Left lung (tissue), 10 donors: ENCODE measurements around the gene TUBGCP3. TPM values are rescaled to one million over a fixed set of nuclear protein-coding genes. Genes with fewer than 3 reads are reported as not detected.
A peak's percentile ranks its signal among the peaks of the same experiment; 100 is the strongest.

Experiments used
- ATAC-seq: fragments of 200-7000 bp; cut with Tn5 transposase; one replicate; pipeline ENCODE4 v1.9.1; 2020; ENCODE audit warnings: moderate library complexity
- DNase-seq, 4 donors: peaks; one replicate each; pipeline ENCODE4 v3.0.0-alpha.2; 2013 to 2020
- H3K27ac ChIP-seq, 2 donors: fragments of 200-600 bp; sonication (generic) in 1 of 2; one replicate each; pipeline versions ENCODE4 v1.5.0 to v1.8.0; 2020 to 2021
- H3K27me3 ChIP-seq, 2 donors: fragments of 200-600 bp; sonication (generic) in 1 of 2; one replicate each; pipeline versions ENCODE4 v1.5.0 to v1.8.0; 2020 to 2021
- H3K36me3 ChIP-seq, 2 donors: fragments of 200-600 bp; sonication (generic) in 1 of 2; one replicate each; pipeline versions ENCODE4 v1.5.0 to v1.8.0; 2020 to 2021
- H3K4me1 ChIP-seq, 2 donors: fragments of 200-600 bp; one replicate each; pipeline ENCODE4 v1.8.0; 2021
- H3K4me3 ChIP-seq, 2 donors: fragments of 200-600 bp; sonication (generic) in 1 of 2; one replicate each; pipeline versions ENCODE4 v1.5.0 to v1.8.0; 2020 to 2021; ENCODE audit warnings: mild to moderate bottlenecking in 1 of 2
- H3K9me3 ChIP-seq, 2 donors: fragments of 200-600 bp; sonication (generic) in 1 of 2; one replicate each; pipeline versions ENCODE4 v1.5.0 to v1.8.0; 2020 to 2021
- CTCF ChIP-seq, 2 donors: fragments of 200-600 bp; sonication (generic) in 1 of 2; IDR thresholded peaks; one replicate each; pipeline versions ENCODE4 v1.5.0 to v1.8.0; 2021; ENCODE audit warnings: antibody characterized with exemption in 2 of 2
- intact Hi-C, 2 donors: fragments of 100-400 bp; cut with DNase I; formaldehyde crosslinking; loops; one replicate each; pipeline versions ENCODE4 v1.11.2 to v1.14.2; 2022
- polyA plus RNA-seq, 6 donors: library from polyadenylated mRNA; unstranded; fragments of 120-200 nt; gene quantifications; one replicate each; pipeline ENCODE4 v1.2.1, GENCODE V29; 2013; ENCODE audit not compliant: insufficient read length in 6 of 6
- total RNA-seq, 2 donors: library from RNA; stranded (reverse); fragmentation: NEBNext Ultra II Directional; extraction: Animal tissue kit (Norgen Biotek cat#: 25700); gene quantifications; one replicate each; pipeline ENCODE4 v1.2.1, GENCODE V29; 2021
- donor health status: DM: no; HTN: yes; CAD: no.
- donor health status: DM: no; HTN: no; CAD: no.

Gene TUBGCP3
- total and polyA plus RNA-seq, 8 donors = 26.8 to 42.7 (median 32.7) TPM

- peak in 1 of 4 donors; percentile 75 for DNase-seq
- H3K27me3 ChIP-seq = peaks cover 0 to 55% of the 10 kb centered on the region in 2 donors
- ATAC-seq = no peak
- no peaks in the 10 kb centered on the region for H3K4me1 ChIP-seq
- H3K9me3 ChIP-seq = no peaks in the 10 kb centered on the region
- H3K4me3 ChIP-seq = no peak overlapping the region
- no peak overlapping the region for H3K27ac ChIP-seq
- intact Hi-C loops = no loop called here
- TF ChIP-seq CTCF (IDR thresholded peaks at IDR 0.05) = no peak
- H3K36me3 ChIP-seq = no peaks in the 10 kb centered on the region
These were observed 136.2 kb downstream of the TUBGCP3 start for GRCh38 chr13:112451512-112452379.

- no peaks in the 10 kb centered on the region for H3K9me3 ChIP-seq
- peaks cover 0 to 56% of the 10 kb centered on the region in 2 donors for H3K27me3 ChIP-seq
- ATAC-seq (no peak), DNase-seq (peak in 1 of 4 donors; percentile 9)
- intact Hi-C loops = no loop called here
- H3K36me3 ChIP-seq = no peaks in the 10 kb centered on the region
- H3K4me3 ChIP-seq = no peak overlapping the region
- TF ChIP-seq CTCF (IDR thresholded peaks at IDR 0.05) = no peak
- H3K4me1 ChIP-seq = no peaks in the 10 kb centered on the region
- H3K27ac ChIP-seq = no peak overlapping the region
These were observed 137.1 kb downstream of the TUBGCP3 start for GRCh38 chr13:112450904-112451240.

GRCh38 chr13:112450118-112450903 lies 137.6 kb downstream of the TUBGCP3 start:
- H3K27ac ChIP-seq = no peak overlapping the region
- peaks cover 0 to 61% of the 10 kb centered on the region in 2 donors for H3K27me3 ChIP-seq
- no peak for TF ChIP-seq CTCF (IDR thresholded peaks at IDR 0.05)
- H3K4me3 ChIP-seq = no peak overlapping the region
- ATAC-seq = no peak
- H3K36me3 ChIP-seq = no peaks in the 10 kb centered on the region
- H3K4me1 ChIP-seq = no peaks in the 10 kb centered on the region
- peak in 1 of 4 donors; percentile 45 for DNase-seq
- intact Hi-C loops = no loop called here
- H3K9me3 ChIP-seq = no peaks in the 10 kb centered on the region

GRCh38 chr13:112449545-112449930 lies 138.4 kb downstream of the TUBGCP3 start:
- Histone ChIP-seq H3K9me3 (no peaks in the 10 kb centered on the region), H3K36me3 (no peaks in the 10 kb centered on the region), H3K4me3 (no peak overlapping the region), H3K27me3 (peaks cover 0 to 63% of the 10 kb centered on the region in 2 donors), H3K27ac (no peak overlapping the region), H3K4me1 (no peaks in the 10 kb centered on the region)
- no peak for TF ChIP-seq CTCF (IDR thresholded peaks at IDR 0.05)
- DNase-seq (peak in 1 of 4 donors; percentile 46), ATAC-seq (no peak)
- intact Hi-C loops = loop anchor here in 1 of 2 donors (10.0 kb wide), 1 partner anchor 975 kb away; no protein-coding TSS in a partner anchor
